Right atrium auricular region (tissue), 2 donors: ENCODE data around the gene MMP15. TPM values are rescaled to one million over a fixed set of nuclear protein-coding genes. Genes with fewer than 3 reads are reported as not detected.
"Not testable (repeated sequence)": the region's sequence is repeated elsewhere in the genome, so short reads cannot be mapped to it uniquely, and the experiment has no call there.

Source experiments
- DNase-seq: peaks from one replicate; pipeline ENCODE4 v3.0.0-alpha.2; 2019; ENCODE audit warnings: low spot score
- H3K27ac ChIP-seq, 2 donors: fragments of 200-600 bp; sonication (generic); 1 replicate in 1 of 2; 2 replicates in 1 of 2; pipeline ENCODE4 v1.5.1; 2016 to 2019
- H3K27me3 ChIP-seq, 2 donors: fragments of 200-600 bp; sonication (generic); one replicate each; pipeline versions ENCODE4 v1.5.1 to v1.6.0; 2017 to 2019
- H3K36me3 ChIP-seq: fragments of 200-600 bp; sonication (generic); one replicate; pipeline ENCODE4 v1.5.1; 2016
- H3K4me1 ChIP-seq, 2 donors: fragments of 200-600 bp; sonication (generic); one replicate each; pipeline versions ENCODE4 v1.5.1 to v1.6.0; 2017 to 2019
- H3K4me3 ChIP-seq, 2 donors: fragments of 200-600 bp; sonication (generic); 1 replicate in 1 of 2; 2 replicates in 1 of 2; pipeline ENCODE4 v1.5.1; 2017 to 2019; ENCODE audit warnings: mild to moderate bottlenecking in 1 of 2, moderate library complexity in 1 of 2
- H3K9me3 ChIP-seq, 2 donors: fragments of 200-600 bp; sonication (generic); one replicate each; pipeline ENCODE4 v1.5.1; 2019
- CTCF ChIP-seq, 2 donors: fragments of 200-600 bp; sonication (generic); IDR thresholded peaks; one replicate each; pipeline ENCODE4 v1.5.1; 2019; ENCODE audit warnings: antibody characterized with exemption in 2 of 2
- total RNA-seq, 2 donors: library from RNA; depleted of rRNA; stranded (reverse); fragments of >200 nt; gene quantifications; one replicate each; pipeline ENCODE4 v1.1.0, GENCODE V29; 2016

The MMP15 gene
- total RNA-seq: 10 to 100 TPM; 36.9 to 52.3 TPM

GRCh38 chr16:58025351-58026138, at the start of gene MMP15:
TSS of gene MMP15 (plus strand) at chr16:58025754. CDS start at chr16:58026351, 597 bp downstream.
- peaks cover 0 to 90% of the 10 kb centered on the region in 2 donors for H3K4me1 ChIP-seq
- no peak for DNase-seq

GRCh38 chr16:57976331-57976796, 49.2 kb upstream of the MMP15 start:
- TF ChIP-seq CTCF (IDR thresholded peaks at IDR 0.05): no peak
- no peak for DNase-seq

More at GRCh38 chr16:58025351-58026138, at the start of gene MMP15:
- Histone ChIP-seq H3K27me3 (no peaks in the 10 kb centered on the region), H3K9me3 (no peaks in the 10 kb centered on the region), H3K36me3 (no peaks in the 10 kb centered on the region), H3K27ac (peak within 1 kb of the TSS; percentile 91 to 92), H3K4me3 (peak within 1 kb of the TSS; percentile 58 to 68)
- TF ChIP-seq CTCF (IDR thresholded peaks at IDR 0.05): no peak

GRCh38 chr16:57977418-57978069, 48.0 kb upstream of the MMP15 start:
- peak in 1 of 2 donors; percentile 25 for TF ChIP-seq CTCF (IDR thresholded peaks at IDR 0.05)
- Histone ChIP-seq H3K27ac (no peak overlapping the region), H3K4me3 (no peak overlapping the region), H3K4me1 (peaks cover 0 to 14% of the 10 kb centered on the region in 2 donors), H3K36me3 (no peaks in the 10 kb centered on the region), H3K27me3 (no peaks in the 10 kb centered on the region), H3K9me3 (no peaks in the 10 kb centered on the region)
- DNase-seq: no peak

More at GRCh38 chr16:57976331-57976796, 49.2 kb upstream of the MMP15 start:
- H3K36me3 ChIP-seq: no peaks in the 10 kb centered on the region
- H3K27ac ChIP-seq: peak overlapping the region in 1 of 2 donors; percentile 16
- H3K27me3 ChIP-seq: no peaks in the 10 kb centered on the region
- H3K9me3 ChIP-seq: no peaks in the 10 kb centered on the region
- no peak overlapping the region for H3K4me3 ChIP-seq
- peaks cover 0 to 14% of the 10 kb centered on the region in 2 donors for H3K4me1 ChIP-seq

- H3K4me1 ChIP-seq: peaks cover 0 to 14% of the 10 kb centered on the region in 2 donors
- H3K9me3 ChIP-seq, H3K27me3 ChIP-seq, H3K27ac ChIP-seq, H3K36me3 ChIP-seq, H3K4me3 ChIP-seq, DNase-seq: not testable (repeated sequence)
These were observed 47.5 kb upstream of the MMP15 start for GRCh38 chr16:57978070-57978465.

GRCh38 chr16:57979006-57979585, 46.5 kb upstream of the MMP15 start:
- TF ChIP-seq CTCF (IDR thresholded peaks at IDR 0.05): no peak
- no peak overlapping the region for H3K4me3 ChIP-seq
- H3K27ac ChIP-seq: no peak overlapping the region
- no peaks in the 10 kb centered on the region for H3K9me3 ChIP-seq
- no peaks in the 10 kb centered on the region for H3K36me3 ChIP-seq
- H3K27me3 ChIP-seq: no peaks in the 10 kb centered on the region
- DNase-seq: no peak
- peaks cover 0 to 14% of the 10 kb centered on the region in 2 donors for H3K4me1 ChIP-seq

GRCh38 chr16:57981636-57982035, 43.9 kb upstream of the MMP15 start:
- Histone ChIP-seq H3K27ac (no peak overlapping the region), H3K27me3 (no peaks in the 10 kb centered on the region), H3K36me3 (no peaks in the 10 kb centered on the region), H3K9me3 (no peaks in the 10 kb centered on the region), H3K4me1 (peaks cover 0 to 19% of the 10 kb centered on the region in 2 donors), H3K4me3 (no peak overlapping the region)
- DNase-seq: no peak
- TF ChIP-seq CTCF (IDR thresholded peaks at IDR 0.05): no peak
